Stimulated activated CD8-positive, alpha-beta memory T cell treated with anti-CD3 and anti-CD28 coated beads, Interleukin-4, amount 100 ng/mL, for 24 hours (primary cell): Measurements from ENCODE around the gene DNAJB6.
"Not testable (repeated sequence)": the region's sequence is repeated elsewhere in the genome, so short reads cannot be mapped to it uniquely, and the experiment has no call there.

ENCODE experiments used
- DNase-seq: peaks from one replicate; pipeline ENCODE4 v3.0.0-alpha.2; 2020; ENCODE audit warnings: low read depth

The DNAJB6 gene

GRCh38 chr7:157323401-157323800, 13.4 kb upstream of the DNAJB6 start:
- no peak for DNase-seq

DNA sequence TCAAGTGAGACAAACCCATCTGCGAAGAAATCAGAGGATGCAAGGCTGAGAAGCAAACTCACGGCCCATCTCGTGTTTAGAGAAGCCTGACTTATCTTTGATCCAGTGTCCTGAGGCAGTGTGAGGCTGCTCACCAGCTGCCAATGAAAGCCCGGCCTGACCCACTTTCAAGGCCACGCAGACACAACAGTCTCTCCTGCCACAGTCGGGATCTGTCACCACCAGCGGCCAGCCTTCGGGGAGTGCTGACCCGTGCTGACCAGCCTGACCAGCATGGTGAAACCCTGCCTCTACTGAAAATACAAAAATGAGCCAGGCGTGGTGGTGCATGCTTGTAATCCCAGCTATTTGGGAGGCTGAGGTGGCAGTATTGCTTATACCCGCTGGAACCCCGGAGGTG, 7.4 kb upstream of the DNAJB6 start:
- DNase-seq = no peak

DNA sequence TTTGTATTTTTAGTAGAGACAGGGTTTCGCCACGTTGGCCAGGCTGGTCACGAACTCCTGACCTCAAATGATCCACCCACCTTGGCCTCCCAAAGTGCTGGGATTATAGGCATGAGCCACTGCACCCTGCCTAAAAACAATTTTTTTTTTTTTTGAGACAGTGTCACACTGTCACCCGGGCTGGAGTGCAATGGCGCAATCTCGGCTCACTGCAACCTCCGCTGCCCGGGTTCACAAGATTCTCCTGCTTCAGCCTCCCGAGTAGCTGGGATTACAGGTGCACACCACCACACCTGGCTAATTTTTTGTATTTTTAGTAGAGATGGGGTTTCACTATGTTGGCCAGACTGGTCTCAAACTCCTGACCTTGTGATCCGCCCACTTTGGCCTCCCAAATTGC, 6.2 kb upstream of the DNAJB6 start:
- DNase-seq = not testable (repeated sequence)

DNA sequence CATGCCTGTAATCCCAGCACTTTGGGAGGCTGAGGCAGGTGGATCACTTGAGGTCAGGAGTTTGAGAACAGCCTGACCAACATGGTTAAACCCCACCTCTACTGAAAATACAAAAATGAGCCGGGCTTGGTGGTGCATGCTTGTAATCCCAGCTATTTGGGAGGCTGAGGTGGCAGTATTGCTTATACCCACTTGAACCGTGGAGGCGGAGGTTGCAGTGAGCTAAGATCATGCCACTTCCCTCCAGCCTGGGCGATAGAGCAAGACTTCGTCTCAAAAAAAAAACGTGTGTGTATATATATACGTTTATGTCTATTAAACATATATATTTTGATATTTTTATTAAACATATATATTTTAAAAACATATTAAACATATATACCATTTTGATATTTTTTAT, 5.8 kb upstream of the DNAJB6 start:
- not testable (repeated sequence) for DNase-seq

- no peak for DNase-seq
These were observed 1.6 kb upstream of the DNAJB6 start for GRCh38 chr7:157335236-157335635.

DNA sequence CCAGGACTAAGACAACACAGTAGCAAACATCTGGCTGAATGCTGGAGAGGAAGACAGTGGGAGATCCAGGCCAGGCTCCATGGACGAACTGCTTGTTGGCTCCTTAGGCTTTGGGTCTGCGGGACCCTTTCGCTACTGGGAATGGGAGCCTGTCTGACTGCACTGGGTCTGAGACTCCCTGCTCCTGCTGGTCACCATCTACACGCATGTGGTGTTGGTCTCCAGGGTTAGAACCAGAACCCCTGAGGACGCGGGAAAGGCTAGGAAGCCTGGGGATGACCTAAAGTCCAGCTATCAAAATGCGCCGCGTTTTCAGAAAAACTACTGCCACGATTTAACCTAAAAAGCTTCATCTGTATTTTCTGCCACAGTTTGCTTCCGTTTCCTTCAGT, 817 bp upstream of the DNAJB6 start:
- no peak for DNase-seq

GRCh38 chr7:157337316-157338149, 729 bp downstream of the DNAJB6 start:
- DNase-seq = peak; percentile 54

- peak; percentile 45 for DNase-seq
These were observed 3.2 kb downstream of the DNAJB6 start for GRCh38 chr7:157339777-157340677.

GRCh38 chr7:157347217-157347904, 10.6 kb downstream of the DNAJB6 start:
- no peak for DNase-seq

- DNase-seq = no peak
These were observed 11.7 kb downstream of the DNAJB6 start for GRCh38 chr7:157348548-157348947.

DNA sequence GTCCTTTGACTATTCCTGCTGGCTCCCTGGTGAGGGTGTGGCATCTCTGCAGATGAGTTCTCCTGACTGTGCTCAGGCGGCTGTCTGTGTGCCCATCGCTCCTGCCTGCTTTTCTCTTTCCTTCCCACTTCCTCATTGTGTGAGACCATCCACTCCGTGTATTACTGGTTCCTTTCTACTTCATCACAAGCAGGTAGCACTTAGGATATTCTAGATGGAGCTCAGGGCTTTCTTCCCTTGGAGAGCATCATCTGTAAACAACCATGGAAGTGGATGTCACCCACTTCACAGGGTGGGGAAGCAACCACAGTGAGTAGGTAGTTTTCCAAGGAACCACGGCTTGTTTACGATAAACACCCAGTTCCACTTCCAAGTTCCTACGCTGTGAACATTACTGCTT, 15.7 kb downstream of the DNAJB6 start:
- no peak for DNase-seq

DNA sequence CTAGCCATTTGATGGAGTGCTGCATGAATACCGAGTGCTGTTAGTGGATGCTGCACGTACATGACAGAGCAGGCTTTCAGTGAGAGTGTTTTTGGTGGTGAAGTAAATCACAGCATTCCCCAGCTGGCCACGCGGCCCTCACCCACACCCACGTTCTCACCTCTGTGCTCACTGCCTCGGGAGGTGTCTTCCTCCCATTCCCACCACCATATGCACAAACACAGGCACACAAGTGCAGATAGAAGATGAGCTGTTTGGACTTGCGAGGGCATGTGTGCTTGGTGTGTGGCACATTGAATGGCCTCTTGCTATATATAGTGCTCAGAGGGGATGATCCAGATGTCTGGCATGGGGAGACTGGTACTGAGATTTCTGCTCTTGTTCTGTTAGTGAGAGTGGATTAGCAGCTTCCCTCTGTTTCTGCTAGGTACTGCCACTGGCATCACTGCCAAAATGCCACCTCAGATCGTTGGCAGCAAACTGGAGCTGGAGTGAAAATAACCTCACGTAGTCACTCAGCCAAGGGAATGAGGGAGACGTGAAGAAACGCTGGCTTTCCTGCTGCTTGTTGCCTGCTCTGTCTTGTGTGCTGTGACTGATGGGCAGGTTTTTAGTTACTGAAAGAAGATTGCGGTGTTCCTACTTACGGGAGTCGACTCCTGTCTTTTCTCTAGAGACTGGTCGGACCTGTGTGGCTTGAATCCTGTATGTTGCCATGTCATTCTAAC, 19.1 kb downstream of the DNAJB6 start:
- DNase-seq = no peak

DNA sequence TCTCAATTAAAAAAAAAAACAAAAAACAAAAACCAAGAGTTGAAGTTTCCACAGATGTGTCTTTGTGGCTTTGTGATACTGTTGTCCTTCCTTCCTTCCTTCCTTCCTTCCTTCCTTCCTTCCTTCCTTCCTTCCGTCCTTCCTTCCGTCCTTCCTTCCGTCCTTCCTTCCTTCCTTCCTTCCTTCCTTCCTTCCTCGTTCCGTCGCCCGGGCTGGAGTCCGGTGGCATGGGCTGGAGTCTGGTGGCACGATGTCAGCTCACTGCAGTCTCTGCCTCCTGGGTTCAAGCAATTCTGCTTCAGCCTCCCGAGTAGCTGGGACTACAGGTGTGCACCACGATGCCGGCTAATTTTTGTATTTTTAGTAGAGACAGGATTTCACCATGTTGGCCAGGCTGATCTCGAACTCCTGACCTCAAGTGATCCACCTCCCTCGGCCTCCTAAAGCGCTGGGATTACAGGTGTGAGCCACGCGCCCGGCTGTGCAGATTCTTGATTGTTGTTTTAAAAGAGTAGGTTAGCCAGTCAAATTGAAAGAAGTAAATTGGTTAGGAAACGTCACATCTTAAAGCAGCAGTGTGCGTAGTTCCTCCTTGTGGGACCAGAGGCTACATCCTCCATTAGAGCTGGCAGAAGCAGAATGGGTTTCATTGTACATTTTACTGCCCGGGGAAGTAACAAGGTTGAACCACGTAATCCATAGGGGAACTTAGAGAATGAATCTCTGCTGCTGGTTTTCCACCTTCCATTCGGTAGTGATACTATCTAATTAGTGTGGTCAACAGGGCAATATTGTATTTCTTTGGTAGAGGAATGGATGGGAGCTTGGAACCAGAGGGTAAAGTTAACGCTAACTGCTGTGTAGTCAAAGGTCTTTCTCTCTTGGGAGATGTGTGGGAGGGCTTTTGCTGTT, 20.6 kb downstream of the DNAJB6 start:
- DNase-seq = no peak

- no peak for DNase-seq
These were observed 21.4 kb downstream of the DNAJB6 start for GRCh38 chr7:157358041-157358752.

- DNase-seq = no peak
These were observed 21.9 kb downstream of the DNAJB6 start for GRCh38 chr7:157358753-157359096.

GRCh38 chr7:157359581-157359980, 22.8 kb downstream of the DNAJB6 start:
- no peak for DNase-seq

DNA sequence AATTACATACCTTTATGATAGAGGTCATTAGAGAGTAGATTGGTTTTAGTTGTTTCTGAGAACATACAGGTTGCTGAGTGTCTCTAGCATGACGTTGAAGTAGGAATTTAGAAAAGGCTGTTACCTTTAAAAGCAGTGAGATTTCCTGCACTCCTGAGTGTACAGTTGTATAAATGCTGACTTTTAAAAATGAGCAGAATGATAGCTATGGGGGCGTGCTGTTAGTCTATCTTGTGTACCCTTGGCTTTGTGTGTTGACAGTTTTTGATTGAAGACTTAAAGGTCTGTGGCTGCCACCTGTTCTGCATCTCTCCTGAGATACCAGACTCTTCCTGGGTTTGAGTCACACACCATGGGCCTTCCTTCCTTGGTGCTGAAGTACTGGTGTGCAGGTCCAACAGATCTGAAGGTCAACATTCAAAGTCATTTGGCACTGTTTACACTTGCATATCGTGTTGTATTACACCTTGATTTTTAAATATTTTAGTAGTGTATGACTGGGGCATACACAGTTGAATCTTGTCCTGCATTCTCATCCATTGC, 23.8 kb downstream of the DNAJB6 start:
- DNase-seq = no peak

- no peak for DNase-seq
These were observed 24.7 kb downstream of the DNAJB6 start for GRCh38 chr7:157361537-157361936.

DNA sequence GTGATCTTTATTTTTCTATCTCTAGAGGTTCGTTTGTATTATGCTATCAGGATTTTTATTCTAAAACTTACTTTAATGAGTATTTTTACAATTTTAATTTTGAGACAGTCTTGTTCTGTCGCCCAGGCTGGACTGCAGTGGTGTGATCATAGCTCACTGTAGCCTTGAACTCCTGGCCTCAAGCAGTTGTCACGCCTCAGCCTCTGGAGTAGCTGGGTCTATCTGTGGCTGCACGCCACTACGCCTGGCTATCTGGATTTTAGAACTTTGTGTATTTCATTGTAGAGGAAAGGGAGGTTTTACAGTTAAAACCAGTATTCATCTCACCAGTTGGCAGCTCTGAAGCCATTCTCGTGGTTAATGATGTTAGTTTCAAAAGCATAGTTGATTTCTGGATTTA, 25.9 kb downstream of the DNAJB6 start:
- DNase-seq = no peak

DNA sequence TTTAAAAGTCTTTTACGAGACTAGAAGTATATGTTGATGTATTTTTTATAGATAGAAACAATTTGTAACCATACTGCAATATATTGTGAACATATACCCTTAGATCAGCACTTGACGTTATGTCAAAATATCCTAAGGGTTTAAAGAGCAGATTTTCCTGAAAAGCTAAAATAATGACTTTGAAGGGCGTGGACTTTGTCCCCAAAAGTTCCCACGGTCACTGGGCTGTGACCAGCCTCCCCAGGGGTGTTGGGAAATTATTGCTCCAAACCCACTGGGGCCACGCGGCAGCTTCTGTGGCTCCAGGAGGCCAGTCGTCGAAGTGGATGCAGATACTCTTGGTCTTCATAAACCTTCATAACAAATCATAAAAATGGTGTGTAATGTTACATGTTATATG, 29.9 kb downstream of the DNAJB6 start:
- no peak for DNase-seq
